WI38 (cell line): ENCODE measurements around the gene PBX1.

Source experiments
- H3K4me3 ChIP-seq: 2 replicates; pipeline ENCODE4 v1.5.1; 2011; ENCODE audit warnings: low read depth, mild to moderate bottlenecking, control low read depth, low read length
- CTCF ChIP-seq: IDR thresholded peaks from 2 replicates; pipeline ENCODE4 v1.5.1; 2012; ENCODE audit warnings: low read depth, mild to moderate bottlenecking, control low read depth, low read length

PBX1 gene

DNA sequence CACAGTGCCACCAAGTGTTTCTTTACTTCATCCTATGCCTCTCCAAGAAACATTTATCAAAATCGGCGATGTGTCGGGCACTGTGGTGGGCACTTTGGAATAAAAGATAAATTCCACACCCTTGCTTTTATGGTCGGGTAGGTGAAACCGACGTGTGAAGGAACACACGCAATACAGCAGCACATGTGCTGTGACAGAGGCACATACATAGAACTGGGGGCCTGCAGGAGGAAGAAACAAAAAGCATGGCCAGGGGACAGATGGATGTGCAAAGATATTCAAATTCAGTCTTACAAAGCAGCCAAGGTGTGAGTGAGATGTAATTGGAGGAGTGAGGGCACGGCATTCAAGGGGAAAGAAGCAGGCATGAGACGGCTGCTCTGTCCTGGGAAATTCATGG, 282.0 kb downstream of the PBX1 start:
- H3K4me3 ChIP-seq: no peak overlapping the region
- TF ChIP-seq CTCF: no peak

DNA sequence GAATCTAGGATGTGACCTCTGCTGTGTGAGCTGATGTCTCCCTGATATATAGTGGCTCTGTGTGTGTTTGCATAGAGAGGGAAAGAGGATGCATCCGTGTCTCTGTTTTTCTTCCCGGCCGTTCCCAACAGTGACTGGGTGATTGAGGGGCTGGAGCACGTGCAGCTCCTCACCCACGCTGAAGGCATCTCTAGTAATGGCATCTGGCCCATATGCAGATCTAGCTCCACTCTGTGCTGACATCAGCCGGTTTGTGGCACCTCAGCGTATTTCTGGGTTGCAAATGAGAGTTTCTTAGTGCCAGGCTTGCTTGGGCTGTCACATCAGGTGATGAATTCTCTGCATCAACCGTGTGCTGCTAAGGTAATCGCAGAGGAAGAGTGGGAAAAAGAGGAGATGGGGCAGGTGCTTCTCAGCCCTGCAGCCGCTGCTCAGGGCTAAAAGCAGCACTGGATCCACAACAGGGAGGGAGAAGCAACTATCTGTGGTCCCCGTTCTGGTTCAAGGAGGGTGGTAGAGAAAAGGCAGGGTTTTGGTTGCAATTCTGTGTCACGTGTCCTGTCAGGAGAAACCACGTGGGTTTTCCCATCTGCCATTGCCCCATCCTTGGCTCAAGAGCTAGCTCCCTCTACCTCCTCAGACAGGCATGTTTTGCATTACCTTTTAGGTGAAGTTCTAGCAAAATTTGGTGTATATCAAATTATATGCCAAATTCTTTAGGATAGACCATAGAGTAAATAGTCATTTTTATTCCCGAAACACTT, 282.9 kb downstream of the PBX1 start:
- no peak overlapping the region for H3K4me3 ChIP-seq
- no peak for TF ChIP-seq CTCF

- no peak overlapping the region for H3K4me3 ChIP-seq
- no peak for TF ChIP-seq CTCF
These were observed 283.9 kb downstream of the PBX1 start for GRCh38 chr1:164842870-164843269.

DNA sequence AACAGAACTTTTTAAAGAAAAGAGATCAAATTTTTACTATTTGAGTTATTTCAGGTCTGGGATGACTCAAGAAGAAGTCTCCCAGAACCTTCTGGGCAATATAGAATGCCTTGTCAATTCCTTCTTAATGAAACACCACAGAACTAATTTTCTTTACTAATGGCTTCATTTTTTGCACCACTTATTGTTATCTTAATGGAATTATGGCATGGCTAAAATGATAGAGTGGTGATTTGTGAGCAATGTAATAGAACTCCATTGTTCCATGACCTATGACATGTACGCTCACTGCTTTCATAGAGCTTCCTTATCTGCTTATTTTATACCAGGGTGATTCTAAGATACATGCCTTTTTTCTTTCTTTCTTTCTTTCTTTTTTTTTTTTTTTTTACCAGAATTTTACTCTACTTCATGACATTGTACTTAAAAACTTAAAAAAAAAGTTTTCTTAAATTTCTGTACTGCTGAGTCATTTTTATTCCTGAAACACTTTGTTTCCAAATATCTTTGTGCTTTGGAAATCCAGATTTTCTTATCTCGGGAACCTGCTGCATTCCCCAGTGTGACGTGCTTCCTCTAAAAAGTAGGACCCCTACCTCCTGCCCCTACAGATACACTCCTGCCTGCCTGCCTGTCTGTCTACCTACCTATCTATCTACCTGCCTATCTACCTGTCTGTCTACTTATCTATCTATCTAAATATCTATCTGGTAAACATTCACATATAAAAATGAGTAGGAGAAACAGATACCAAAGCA, 284.9 kb downstream of the PBX1 start:
- TF ChIP-seq CTCF: no peak
- no peak overlapping the region for H3K4me3 ChIP-seq

DNA sequence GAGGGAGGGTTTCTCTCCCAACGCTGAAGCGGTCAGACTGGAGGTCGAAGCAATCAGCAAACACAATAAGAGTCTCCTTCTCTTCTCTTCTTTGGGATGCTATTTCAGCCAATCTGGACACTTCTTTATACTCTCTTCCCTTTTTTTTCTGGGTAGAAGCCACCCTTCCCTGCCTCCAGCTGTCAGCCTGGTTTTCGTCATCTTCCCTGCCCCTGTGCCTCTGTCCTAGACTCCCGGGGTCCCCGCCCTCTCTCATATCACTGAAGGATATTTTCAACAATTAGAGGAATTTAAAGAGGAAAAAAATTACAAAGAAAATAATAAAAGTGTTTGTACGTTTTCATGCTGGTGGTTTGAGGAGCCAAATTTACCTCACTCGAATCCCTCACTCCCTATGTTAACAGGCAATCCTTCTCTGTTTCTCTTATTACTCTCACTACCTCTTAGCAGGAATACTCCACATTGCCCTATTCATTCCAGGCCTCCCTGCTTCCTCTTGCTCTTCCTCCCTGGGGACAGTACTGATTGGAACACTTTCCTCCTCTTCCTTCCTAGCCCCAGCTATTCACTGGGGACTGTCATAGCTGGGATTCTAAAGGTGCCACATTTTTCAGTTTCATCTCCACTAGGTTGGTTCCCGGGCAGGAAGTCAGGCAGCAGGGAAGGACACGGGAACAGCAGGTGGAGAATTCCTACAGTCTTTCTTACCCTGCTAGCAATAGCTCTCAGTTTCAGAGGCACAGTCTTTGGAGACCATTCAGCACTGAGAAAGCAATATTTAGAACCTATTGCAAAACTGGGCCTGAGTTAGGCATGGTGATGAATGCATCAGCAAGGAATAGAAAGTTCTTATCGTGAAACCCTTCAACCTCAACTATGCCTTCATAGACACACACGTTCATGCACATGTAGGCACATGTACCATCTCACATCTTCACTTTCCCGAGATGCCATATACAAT, 288.0 kb downstream of the PBX1 start:
- TF ChIP-seq CTCF: no peak
- no peak overlapping the region for H3K4me3 ChIP-seq

- TF ChIP-seq CTCF: no peak
- no peak overlapping the region for H3K4me3 ChIP-seq
These were observed 294.2 kb downstream of the PBX1 start for GRCh38 chr1:164853146-164853545.
